K562 (cell line): ENCODE results near the gene RALY. TPM values are rescaled to one million over a fixed set of nuclear protein-coding genes. Genes with fewer than 3 reads are reported as not detected.

Source experiments
- ATAC-seq: fragments of 200-7000 bp; cut with Tn5 transposase; 3 replicates; pipeline ENCODE4 v1.9.1; 2020; ENCODE audit warnings: moderate library complexity
- BruUV-seq: library from RNA; stranded (reverse); fragments of 400-500 nt; replicated peaks from 2 replicates; lab custom pipeline; 2021; lab: Mats Ljungman, UMichigan
- CTCF ChIA-PET: fragments of 300-600 bp; formaldehyde crosslinking; extraction: SDS; loops from one replicate; lab custom pipeline; 2021; ENCODE audit warnings: low intra/inter-chr PET ratio; lab: Yijun Ruan, JAX
- POLR2A ChIA-PET: fragments of 300-600, 350-650 bp; sonication (Branson Sonifier 250); formaldehyde crosslinking; extraction: SDS; loops from one replicate; lab custom pipeline; 2021; ENCODE audit warnings: antibody characterized with exemption, inconsistent platforms; lab: Yijun Ruan, JAX
- DNase-seq, 4 experiments: peaks; one replicate each; pipeline versions ENCODE4 v3.0.0 to v3.0.0-alpha.2; 2011 to 2018; ENCODE audit warnings: low spot score in 3 of 4, mixed read lengths in 3 of 4; ENCODE audit errors: extremely low read depth in 1 of 4
- FAIRE-seq: peaks from 2 replicates; lab custom pipeline; 2011; peaks lifted over from hg19 to GRCh38; lab: Jason Lieb, UNC
- H2AFZ ChIP-seq: 2 replicates; pipeline ENCODE4 v1.6.0; 2011; ENCODE audit warnings: low read depth, low read length, control low read depth, inconsistent platforms
- H3K27ac ChIP-seq: fragments of 200-600 bp; 3 replicates; pipeline ENCODE4 v1.8.0; 2011; ENCODE audit warnings: low read depth, mild to moderate bottlenecking, control low read depth, inconsistent platforms, low read length, moderate library complexity, mixed read lengths; ENCODE audit errors: extremely low read depth
- H3K27me3 ChIP-seq, 2 experiments: fragments of 300-600 bp in 1 of 2; 2 replicates in 1 of 2; 3 replicates in 1 of 2; pipeline versions ENCODE4 v1.6.0 to v1.8.0; 2011; ENCODE audit warnings: inconsistent platforms in 2 of 2, low read length in 2 of 2, mild to moderate bottlenecking in 1 of 2, mixed read lengths in 1 of 2, moderate library complexity in 1 of 2; ENCODE audit not compliant: control insufficient read depth in 2 of 2, insufficient read depth in 2 of 2
- H3K36me3 ChIP-seq: fragments of 300-600 bp; 3 replicates; pipeline ENCODE4 v1.8.0; 2011; ENCODE audit warnings: mild to moderate bottlenecking, low read length, inconsistent platforms; ENCODE audit not compliant: control insufficient read depth, insufficient read depth
- H3K4me1 ChIP-seq, 2 experiments: fragments of 200-600 bp in 1 of 2; replicated peaks in 1 of 2; 2 replicates in 1 of 2; 3 replicates in 1 of 2; pipeline versions ENCODE4 v1.5.1 to v1.8.0; 2011; ENCODE audit warnings: inconsistent platforms in 2 of 2, low read length in 2 of 2, mild to moderate bottlenecking in 1 of 2, mixed read lengths in 1 of 2, moderate library complexity in 1 of 2; ENCODE audit not compliant: control insufficient read depth in 2 of 2, insufficient read depth in 2 of 2
- H3K4me2 ChIP-seq: 2 replicates; pipeline ENCODE4 v1.6.1; 2011; ENCODE audit warnings: low read length, control low read depth, inconsistent platforms, mixed read lengths; ENCODE audit not compliant: insufficient read depth
- H3K4me3 ChIP-seq: fragments of 200-600 bp; sonication (generic), shearing (Covaris generic); 2 replicates; pipeline ENCODE4 v1.5.1; 2016; ENCODE audit warnings: control low read depth, inconsistent platforms
- H3K79me2 ChIP-seq: fragments of 200-600 bp; 3 replicates; pipeline ENCODE4 v1.8.0; 2011; ENCODE audit warnings: low read length, inconsistent platforms; ENCODE audit not compliant: control insufficient read depth, insufficient read depth
- H3K9ac ChIP-seq, 2 experiments: 2 replicates each; pipeline versions ENCODE4 v1.6.0 to v1.6.1; 2011; ENCODE audit warnings: low read depth in 2 of 2, low read length in 2 of 2, control low read depth in 1 of 2, inconsistent platforms in 1 of 2, mild to moderate bottlenecking in 1 of 2, mixed read lengths in 1 of 2; ENCODE audit not compliant: insufficient read depth in 1 of 2
- H3K9me1 ChIP-seq: one replicate; pipeline ENCODE4 v1.6.0; 2011; ENCODE audit warnings: inconsistent platforms, mild to moderate bottlenecking, low read length, moderate library complexity; ENCODE audit not compliant: control insufficient read depth, insufficient read depth
- H3K9me3 ChIP-seq: replicated peaks from 2 replicates; pipeline ENCODE4 v1.5.1; 2011; ENCODE audit warnings: low read depth, low read length, inconsistent platforms; ENCODE audit not compliant: control insufficient read depth, insufficient read depth
- H4K20me1 ChIP-seq: replicated peaks from 2 replicates; pipeline ENCODE4 v1.6.1; 2011; ENCODE audit warnings: low read length, inconsistent platforms, mixed read lengths; ENCODE audit not compliant: control insufficient read depth, insufficient read depth
- NFE2L1 ChIP-seq: fragments of 450-650 bp; IDR thresholded peaks from 2 replicates; pipeline ENCODE4 v1.6.1; 2016; ENCODE audit warnings: missing genetic modification characterization, low read depth, mild to moderate bottlenecking, missing compliant biosample characterization, moderate library complexity, borderline replicate concordance
- NR2C2 ChIP-seq, 2 experiments: fragments of 200-800 bp in 1 of 2; sonication (Bioruptor generic) in 1 of 2; sonication (generic) in 1 of 2; formaldehyde crosslinking in 1 of 2; IDR thresholded peaks; 2 replicates each; pipeline versions ENCODE4 v1.6.1 to v1.8.0; 2016 to 2022; ENCODE audit warnings: mild to moderate bottlenecking in 1 of 2, missing compliant biosample characterization in 1 of 2, missing genetic modification characterization in 1 of 2, missing genetic modification reagents in 1 of 2
- RCOR1 ChIP-seq, 2 experiments: IDR thresholded peaks; 2 replicates each; pipeline ENCODE4 v1.6.1; 2012; ENCODE audit warnings: low read depth in 2 of 2, low read length in 2 of 2, borderline replicate concordance in 1 of 2, improper control_type of control experiment in 1 of 2
- XRCC5 ChIP-seq: fragments of 200-400 bp; formaldehyde crosslinking; IDR thresholded peaks from 2 replicates; pipeline ENCODE4 v1.6.1; 2017; ENCODE audit warnings: low read depth, mild to moderate bottlenecking, low read length
- WGBS: fragments of 100-300 bp; shearing (Covaris generic); methylation state at CpG from one replicate; pipeline ENCODE4 v1.1.6; 2016; ENCODE audit warnings: low coverage, mixed read lengths; ENCODE audit not compliant: insufficient coverage; ENCODE audit errors: missing lambda C conversion rate; 5-methylcytosine and 5-hydroxymethylcytosine counted together
- in situ Hi-C: fragments of 300-500 bp; cut with MboI; formaldehyde crosslinking; loops from 4 replicates; pipeline ENCODE4 v1.15.0; 2018; ENCODE audit warnings: inconsistent platforms, mixed read lengths
- intact Hi-C: fragments of 100-400 bp; cut with micrococcal nuclease; formaldehyde crosslinking; loops from 2 replicates; pipeline ENCODE4 v1.14.2; 2022
- polyA plus RNA-seq, 8 experiments: library from polyadenylated mRNA; depleted of rRNA in 4 of 8; stranded (reverse) in 5 of 8; unstranded in 3 of 8; fragments of >200 nt; fragmentation: Nextera tagmentation in 2 of 8; fragmentation: Illumina TruSeq in 1 of 8; extraction: Ambion mirVana in 2 of 8; extraction: Trizol in 1 of 8; gene quantifications; 2 replicates each; pipeline versions ENCODE4 v1.2.1 to v1.2.3, GENCODE V29; 2011 to 2014; ENCODE audit warnings: inconsistent platforms in 1 of 8, missing spikeins in 1 of 8
- total RNA-seq, 7 experiments: library from RNA; depleted of rRNA in 6 of 7; stranded (reverse); fragments of >200 nt in 6 of 7; fragmentation: Illumina TruSeq in 2 of 7; extraction: Trizol in 2 of 7; gene quantifications; 2 replicates each; pipeline versions ENCODE4 v1.2.1 to v1.2.3, GENCODE V29; 2011 to 2021; ENCODE audit warnings: low replicate concordance in 1 of 7
- TF ChIP-seq, protein P1 (sequence below): fragments of 200-800 bp; sonication (Bioruptor generic); IDR thresholded peaks from 2 replicates; pipeline ENCODE4 v1.6.1; 2017; ENCODE audit warnings: missing genetic modification characterization, missing compliant biosample characterization

RALY gene
- total and polyA plus RNA-seq, 9 of the 15 experiments (the other 6 are each of a cell fraction or from before 2014, with no cell fraction given) = 0.80 to 207 (median 128) TPM

DNA sequence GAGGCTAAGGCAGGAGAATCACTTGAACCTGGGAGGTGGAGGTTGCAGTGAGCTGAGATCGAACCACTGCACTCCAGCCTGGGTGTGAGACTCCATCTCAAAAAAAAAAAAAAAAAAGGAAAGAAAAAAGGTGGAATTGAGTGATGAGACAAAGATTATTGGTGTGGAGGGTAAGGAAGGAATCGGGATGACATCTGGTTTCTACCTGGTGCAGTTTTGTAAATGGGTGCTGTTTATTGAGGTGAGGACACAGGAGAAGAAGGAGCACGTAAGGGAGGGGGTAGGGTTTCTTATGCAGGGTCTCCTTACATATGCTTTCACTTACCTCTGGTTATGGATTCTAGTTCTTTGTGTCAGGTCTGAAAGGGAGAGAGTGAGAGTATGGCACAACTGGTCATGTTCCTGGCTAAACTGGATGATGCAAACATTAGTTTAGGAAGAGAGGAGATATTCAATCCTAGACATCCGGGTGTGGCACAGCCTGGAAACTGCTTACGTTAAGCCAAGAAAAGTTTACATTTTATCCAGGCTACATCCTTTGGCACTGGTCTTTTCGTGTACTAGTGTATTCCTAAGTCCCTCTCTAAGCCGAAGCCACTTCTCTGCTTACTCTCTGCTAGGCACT, 5.4 kb downstream of the RALY start:
- peaks cover 25 to 42% of the 10 kb centered on the region in 2 experiments for H3K4me1 ChIP-seq
- intact Hi-C loops (no loop called here), in situ Hi-C loops (no loop called here)
- no peak overlapping the region for H2AFZ ChIP-seq
- no peak overlapping the region for H3K27ac ChIP-seq
- no peak overlapping the region for H3K9ac ChIP-seq
- DNase-seq (no peak), FAIRE-seq (no peak), ATAC-seq (no peak)
- H3K36me3 ChIP-seq = peaks cover 19% of the 10 kb centered on the region; the same call in 1 of the 3 replicates
- no peaks in the 10 kb centered on the region for H3K27me3 ChIP-seq
- WGBS = 60% methylated on average over 7 of the region's 7 CpGs
- peaks cover 55% of the 10 kb centered on the region for H4K20me1 ChIP-seq
- no peak overlapping the region for H3K4me2 ChIP-seq
- H3K4me3 ChIP-seq = no peak overlapping the region
- no TSS peak for BruUV-seq
- no peak for TF ChIP-seq NR2C2 (CRISPR knock-in tag; IDR thresholded peaks at IDR 0.05)
- TF ChIP-seq NR2C2 (tag; IDR thresholded peaks at IDR 0.05) = no peak
- TF ChIP-seq RCOR1 (IDR thresholded peaks at IDR 0.05; ENCODE audit: borderline replicate concordance in 1 of 2, low read depth in 2 of 2, low read length in 2 of 2) = no peak
- TF ChIP-seq XRCC5 = no peak
- TF ChIP-seq NFE2L1 = no peak
- TF ChIP-seq, protein P1, sequence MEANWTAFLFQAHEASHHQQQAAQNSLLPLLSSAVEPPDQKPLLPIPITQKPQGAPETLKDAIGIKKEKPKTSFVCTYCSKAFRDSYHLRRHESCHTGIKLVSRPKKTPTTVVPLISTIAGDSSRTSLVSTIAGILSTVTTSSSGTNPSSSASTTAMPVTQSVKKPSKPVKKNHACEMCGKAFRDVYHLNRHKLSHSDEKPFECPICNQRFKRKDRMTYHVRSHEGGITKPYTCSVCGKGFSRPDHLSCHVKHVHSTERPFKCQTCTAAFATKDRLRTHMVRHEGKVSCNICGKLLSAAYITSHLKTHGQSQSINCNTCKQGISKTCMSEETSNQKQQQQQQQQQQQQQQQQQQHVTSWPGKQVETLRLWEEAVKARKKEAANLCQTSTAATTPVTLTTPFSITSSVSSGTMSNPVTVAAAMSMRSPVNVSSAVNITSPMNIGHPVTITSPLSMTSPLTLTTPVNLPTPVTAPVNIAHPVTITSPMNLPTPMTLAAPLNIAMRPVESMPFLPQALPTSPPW = no peak
- no peaks in the 10 kb centered on the region for H3K9me3 ChIP-seq
- CTCF ChIA-PET = no interaction called here
- POLR2A ChIA-PET = interaction anchor here (0.6 to 3.0 kb wide), 4 partner anchors 9 to 64 kb away, joined by 3 to 19 read pairs (median 4); no protein-coding TSS in a partner anchor
- peaks cover 4% of the 10 kb centered on the region for H3K9me1 ChIP-seq
- H3K79me2 ChIP-seq = peaks cover 94% of the 10 kb centered on the region
